ENCODE results near the gene ZNF492.

Gene ZNF492

DNA sequence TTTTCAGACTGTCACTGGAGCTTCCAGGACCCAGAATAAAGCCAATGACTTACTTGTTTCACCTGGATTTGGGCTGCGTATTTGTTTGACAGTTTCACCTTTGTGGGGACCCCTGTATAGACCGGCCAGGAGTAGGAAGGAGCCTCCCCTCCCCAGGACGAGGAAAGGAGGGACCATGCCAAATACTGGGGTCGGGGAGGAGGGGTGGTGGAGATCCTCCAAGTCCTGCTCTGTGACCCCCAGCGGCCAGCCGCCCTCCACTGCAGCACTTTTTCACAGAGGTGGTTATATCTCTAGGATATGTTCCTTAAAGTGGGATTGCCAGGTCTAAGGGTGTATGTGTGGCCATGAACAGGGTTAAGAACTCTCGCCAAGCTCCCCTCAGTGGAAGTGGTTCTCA, 25.7 kb upstream of the ZNF492 start:
- no peak for TF ChIP-seq CTCF (IDR thresholded peaks at IDR 0.05)

DNA sequence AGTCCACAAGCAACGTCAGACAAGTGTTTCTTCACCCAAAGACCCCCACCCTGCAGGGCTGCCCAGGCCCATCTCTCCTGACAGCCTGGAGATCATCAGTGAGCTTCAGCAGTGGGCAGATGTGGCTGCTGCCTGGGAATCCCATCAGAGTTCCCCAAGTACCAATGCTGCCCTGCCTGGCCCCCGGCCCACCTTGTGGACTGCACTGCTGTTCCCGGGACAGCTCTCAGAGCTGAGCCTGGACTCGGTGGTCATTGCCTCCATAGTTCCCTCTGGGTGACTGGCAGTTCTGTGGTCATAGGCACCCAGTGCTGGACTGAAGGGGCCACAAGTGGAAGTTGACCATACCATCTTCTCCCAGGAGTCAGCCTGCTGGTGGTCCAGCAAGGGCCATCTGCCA, 24.5 kb upstream of the ZNF492 start:
- no peak for TF ChIP-seq CTCF (IDR thresholded peaks at IDR 0.05)

DNA sequence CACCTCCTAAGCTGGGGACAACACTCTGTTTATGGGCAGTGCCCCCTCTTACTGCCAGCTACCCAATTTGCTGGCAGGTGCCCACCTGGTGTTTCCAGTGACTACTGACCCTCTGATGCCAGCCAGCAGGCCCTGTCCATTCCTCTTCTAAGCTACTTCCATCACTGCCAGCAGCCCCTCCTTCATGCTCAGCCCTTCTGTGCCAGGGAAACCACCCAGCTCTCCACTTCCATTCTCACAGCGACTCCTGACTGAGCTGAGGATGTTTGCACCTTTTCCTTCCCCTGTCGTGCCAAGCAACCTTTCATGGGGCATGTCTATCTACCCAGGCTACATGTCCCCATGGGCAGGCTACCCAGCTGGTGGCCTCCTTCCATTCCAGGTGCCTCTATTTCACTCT, 24.0 kb upstream of the ZNF492 start:
- TF ChIP-seq CTCF (IDR thresholded peaks at IDR 0.05) = no peak

DNA sequence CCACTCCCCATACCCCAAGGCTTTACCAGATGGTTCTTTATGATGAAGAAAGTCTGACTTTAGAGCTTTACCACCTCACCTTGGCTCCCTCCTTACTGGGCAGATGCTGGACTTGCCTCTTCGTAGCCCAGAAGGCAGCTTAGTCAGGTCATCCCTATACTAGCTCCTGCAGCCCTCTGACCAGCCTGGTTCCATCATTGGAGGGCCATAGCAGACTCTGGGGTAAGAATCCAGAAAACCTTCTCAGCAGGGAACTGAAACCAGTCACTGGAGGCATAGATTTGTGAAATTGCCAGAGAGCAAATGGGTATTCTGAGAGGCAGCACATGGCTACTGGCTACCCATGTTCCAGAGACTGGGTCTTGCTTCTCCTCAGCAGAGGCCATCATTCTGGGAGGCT, 21.8 kb upstream of the ZNF492 start:
- TF ChIP-seq CTCF (IDR thresholded peaks at IDR 0.05) = no peak

GRCh38 chr19:22616659-22617058, 17.5 kb upstream of the ZNF492 start:
- TF ChIP-seq CTCF (IDR thresholded peaks at IDR 0.05) = no peak

- no peak for TF ChIP-seq CTCF (IDR thresholded peaks at IDR 0.05)
These were observed 16.4 kb upstream of the ZNF492 start for GRCh38 chr19:22617614-22618320.

- TF ChIP-seq CTCF (IDR thresholded peaks at IDR 0.05) = no peak
These were observed 14.8 kb upstream of the ZNF492 start for GRCh38 chr19:22619371-22619770.

DNA sequence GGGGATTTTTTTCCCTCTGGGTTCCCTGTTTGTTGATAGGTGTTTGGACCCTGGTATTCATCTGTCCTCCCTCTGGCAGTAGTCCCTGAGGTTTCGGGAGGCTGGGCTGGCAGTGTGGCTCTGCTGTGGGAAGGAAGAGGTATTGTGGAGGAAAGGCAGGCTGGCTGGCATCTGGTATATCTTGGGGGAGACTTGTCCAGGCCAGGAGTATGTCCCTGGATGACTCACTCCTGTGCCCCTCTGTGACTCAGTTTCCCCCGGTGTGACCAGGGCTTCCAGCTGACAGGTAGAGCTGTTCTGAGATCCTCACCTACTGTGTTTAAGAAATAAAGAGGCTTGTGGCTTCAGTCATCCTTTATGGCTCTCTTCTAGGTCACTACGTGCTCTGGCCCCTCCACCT, 14.2 kb upstream of the ZNF492 start:
- TF ChIP-seq CTCF (IDR thresholded peaks at IDR 0.05) = no peak
